Astrocyte (in vitro differentiated cells and primary cell): Measurements from ENCODE around the gene DDX60. TPM values are rescaled to one million over a fixed set of nuclear protein-coding genes. Genes with fewer than 3 reads are reported as not detected.

Experiments
- DNase-seq: peaks from one replicate; pipeline ENCODE4 v3.0.0-alpha.2; 2010; ENCODE audit warnings: low read depth
- FAIRE-seq: peaks from 2 replicates; lab custom pipeline; 2011; peaks lifted over from hg19 to GRCh38; lab: Jason Lieb, UNC
- H2AFZ ChIP-seq: 2 replicates; pipeline ENCODE4 v1.6.0; 2012; ENCODE audit warnings: low read depth, low read length, inconsistent platforms
- H3K27ac ChIP-seq: 2 replicates; pipeline ENCODE4 v1.5.1; 2011; ENCODE audit warnings: low read depth, low read length, inconsistent platforms
- H3K27me3 ChIP-seq: 2 replicates; pipeline ENCODE4 v1.6.0; 2011; ENCODE audit warnings: low read length, inconsistent platforms; ENCODE audit not compliant: insufficient read depth
- H3K36me3 ChIP-seq: 2 replicates; pipeline ENCODE4 v1.5.1; 2011; ENCODE audit warnings: low read length, inconsistent platforms; ENCODE audit not compliant: insufficient read depth
- H3K4me1 ChIP-seq: 2 replicates; pipeline ENCODE4 v1.5.1; 2011; ENCODE audit warnings: low read length, inconsistent platforms; ENCODE audit not compliant: insufficient read depth
- H3K4me2 ChIP-seq: 2 replicates; pipeline ENCODE4 v1.6.0; 2012; ENCODE audit warnings: low read length, inconsistent platforms
- H3K4me3 ChIP-seq: 2 replicates; pipeline ENCODE4 v1.5.1; 2011; ENCODE audit warnings: low read depth, mild to moderate bottlenecking, low read length, inconsistent platforms; ENCODE audit not compliant: insufficient read depth
- H3K79me2 ChIP-seq: 2 replicates; pipeline ENCODE4 v1.6.0; 2012; ENCODE audit warnings: mild to moderate bottlenecking, low read length, inconsistent platforms; ENCODE audit not compliant: insufficient read depth
- H3K9ac ChIP-seq: 2 replicates; pipeline ENCODE4 v1.6.0; 2012; ENCODE audit warnings: mild to moderate bottlenecking, low read length, inconsistent platforms
- H3K9me3 ChIP-seq: 2 replicates; pipeline ENCODE4 v1.5.1; 2012; ENCODE audit warnings: low read depth, mild to moderate bottlenecking, low read length, inconsistent platforms; ENCODE audit not compliant: insufficient read depth
- H4K20me1 ChIP-seq: 2 replicates; pipeline ENCODE4 v1.6.0; 2012; ENCODE audit warnings: low read length, inconsistent platforms; ENCODE audit not compliant: insufficient read depth
- H3K27ac Mint-ChIP-seq: one replicate; pipeline ENCODE4 v1.8.0; 2021; ENCODE audit warnings: mild to moderate bottlenecking, mixed read lengths; ENCODE audit not compliant: unreplicated experiment
- H3K27me3 Mint-ChIP-seq: one replicate; pipeline ENCODE4 v1.8.0; 2021; ENCODE audit warnings: low read depth, mixed read lengths; ENCODE audit not compliant: unreplicated experiment
- H3K36me3 Mint-ChIP-seq: one replicate; pipeline ENCODE4 v1.8.0; 2021; ENCODE audit warnings: low read depth, mixed read lengths; ENCODE audit not compliant: unreplicated experiment
- H3K4me1 Mint-ChIP-seq: one replicate; pipeline ENCODE4 v1.8.0; 2021; ENCODE audit warnings: low read depth, mixed read lengths; ENCODE audit not compliant: unreplicated experiment
- H3K4me3 Mint-ChIP-seq: one replicate; pipeline ENCODE4 v1.8.0; 2021; ENCODE audit warnings: mild to moderate bottlenecking, moderate library complexity, mixed read lengths; ENCODE audit not compliant: unreplicated experiment
- H3K9me3 Mint-ChIP-seq: one replicate; pipeline ENCODE4 v1.8.0; 2021; ENCODE audit warnings: mild to moderate bottlenecking, mixed read lengths; ENCODE audit not compliant: unreplicated experiment
- EZH2 ChIP-seq: IDR thresholded peaks from 2 replicates; pipeline ENCODE4 v1.6.1; 2012; ENCODE audit warnings: mild to moderate bottlenecking, low read length, inconsistent platforms; ENCODE audit not compliant: insufficient read depth
- total RNA-seq: library from RNA; stranded (reverse); gene quantifications from 2 replicates; pipeline ENCODE4 v1.2.1, GENCODE V29; 2021
- TF ChIP-seq, protein P1 (sequence below): IDR thresholded peaks from 2 replicates; pipeline ENCODE4 v1.5.1; 2011; ENCODE audit warnings: low read depth, mild to moderate bottlenecking, inconsistent platforms, low read length, moderate library complexity; ENCODE audit not compliant: insufficient read depth

The DDX60 gene
- total RNA-seq, 1 donor from 2014 or later = 44.0 TPM

DNA sequence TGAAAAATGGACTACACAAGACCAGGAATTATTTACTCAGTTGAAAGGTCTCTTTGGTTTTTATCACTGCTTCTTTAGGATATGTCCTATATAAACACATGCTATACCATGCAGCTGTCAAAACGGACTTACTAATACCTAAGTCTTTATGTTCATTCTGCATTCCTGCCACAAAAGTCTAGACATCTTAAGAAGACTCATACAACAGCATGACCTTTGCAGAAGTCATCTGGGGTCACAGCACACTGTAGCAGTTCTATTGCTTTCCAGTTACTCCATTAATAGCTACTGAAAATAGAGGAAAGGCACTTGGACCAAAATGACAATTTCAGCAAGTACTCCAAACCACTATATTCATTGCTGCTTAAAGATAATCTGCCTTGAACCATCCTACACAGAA lies 53.2 kb downstream of the DDX60 start:
- peaks cover 26% of the 10 kb centered on the region for H3K36me3 Mint-ChIP-seq
- no peak for FAIRE-seq
- no peaks in the 10 kb centered on the region for H3K79me2 ChIP-seq

DNA sequence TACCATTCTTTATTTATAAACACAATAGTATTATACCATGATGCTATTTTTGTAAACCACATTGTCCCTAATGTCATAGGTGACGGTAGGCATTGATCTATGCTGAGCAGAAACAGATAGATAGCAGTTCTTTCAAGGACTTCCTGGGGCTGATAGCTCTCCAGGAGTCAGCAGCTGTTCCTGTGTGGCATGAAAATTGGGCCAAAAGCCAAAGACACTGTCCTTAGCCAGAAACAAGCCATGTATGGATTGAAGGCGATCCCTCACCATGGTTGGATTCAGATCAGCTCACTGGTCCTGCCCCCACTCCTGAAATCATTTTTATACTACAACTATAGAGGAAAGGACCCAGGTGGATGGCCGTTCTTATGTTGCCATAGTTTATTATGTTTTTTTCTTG lies 53.6 kb downstream of the DDX60 start:
- no peak overlapping the region for H3K27ac ChIP-seq
- no peak overlapping the region for H3K4me2 ChIP-seq
- DNase-seq (no peak), FAIRE-seq (no peak)
- H3K4me1 ChIP-seq = no peaks in the 10 kb centered on the region
- H3K9ac ChIP-seq = no peak overlapping the region
- H2AFZ ChIP-seq = no peak overlapping the region
- TF ChIP-seq EZH2 = no peak
- TF ChIP-seq, protein P1, sequence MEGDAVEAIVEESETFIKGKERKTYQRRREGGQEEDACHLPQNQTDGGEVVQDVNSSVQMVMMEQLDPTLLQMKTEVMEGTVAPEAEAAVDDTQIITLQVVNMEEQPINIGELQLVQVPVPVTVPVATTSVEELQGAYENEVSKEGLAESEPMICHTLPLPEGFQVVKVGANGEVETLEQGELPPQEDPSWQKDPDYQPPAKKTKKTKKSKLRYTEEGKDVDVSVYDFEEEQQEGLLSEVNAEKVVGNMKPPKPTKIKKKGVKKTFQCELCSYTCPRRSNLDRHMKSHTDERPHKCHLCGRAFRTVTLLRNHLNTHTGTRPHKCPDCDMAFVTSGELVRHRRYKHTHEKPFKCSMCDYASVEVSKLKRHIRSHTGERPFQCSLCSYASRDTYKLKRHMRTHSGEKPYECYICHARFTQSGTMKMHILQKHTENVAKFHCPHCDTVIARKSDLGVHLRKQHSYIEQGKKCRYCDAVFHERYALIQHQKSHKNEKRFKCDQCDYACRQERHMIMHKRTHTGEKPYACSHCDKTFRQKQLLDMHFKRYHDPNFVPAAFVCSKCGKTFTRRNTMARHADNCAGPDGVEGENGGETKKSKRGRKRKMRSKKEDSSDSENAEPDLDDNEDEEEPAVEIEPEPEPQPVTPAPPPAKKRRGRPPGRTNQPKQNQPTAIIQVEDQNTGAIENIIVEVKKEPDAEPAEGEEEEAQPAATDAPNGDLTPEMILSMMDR = no peak
- H3K27me3 ChIP-seq = no peaks in the 10 kb centered on the region
- Mint-ChIP-seq H3K9me3 (no peaks in the 10 kb centered on the region), H3K27me3 (no peaks in the 10 kb centered on the region), H3K27ac (no peak overlapping the region), H3K4me1 (peaks cover 9% of the 10 kb centered on the region), H3K36me3 (peaks cover 22% of the 10 kb centered on the region), H3K4me3 (no peak overlapping the region)
- H3K9me3 ChIP-seq = no peaks in the 10 kb centered on the region
- H3K79me2 ChIP-seq = no peaks in the 10 kb centered on the region
- H4K20me1 ChIP-seq = no peaks in the 10 kb centered on the region
- H3K4me3 ChIP-seq = no peak overlapping the region
- no peaks in the 10 kb centered on the region for H3K36me3 ChIP-seq

More for the DNA sequence above, 53.2 kb downstream of the DDX60 start:
- H3K27ac Mint-ChIP-seq = no peak overlapping the region
- Histone ChIP-seq H3K4me2 (no peak overlapping the region), H3K4me3 (no peak overlapping the region), H3K27ac (no peak overlapping the region), H3K36me3 (no peaks in the 10 kb centered on the region), H3K4me1 (no peaks in the 10 kb centered on the region), H2AFZ (no peak overlapping the region), H3K9ac (no peak overlapping the region), H3K9me3 (no peaks in the 10 kb centered on the region), H4K20me1 (no peaks in the 10 kb centered on the region), H3K27me3 (no peaks in the 10 kb centered on the region)
- H3K4me1 Mint-ChIP-seq = peaks cover 9% of the 10 kb centered on the region
- no peak for DNase-seq
- TF ChIP-seq, protein P1 = no peak
- TF ChIP-seq EZH2 = no peak
- H3K9me3 Mint-ChIP-seq = no peaks in the 10 kb centered on the region
- H3K27me3 Mint-ChIP-seq = no peaks in the 10 kb centered on the region
- no peak overlapping the region for H3K4me3 Mint-ChIP-seq

DNA sequence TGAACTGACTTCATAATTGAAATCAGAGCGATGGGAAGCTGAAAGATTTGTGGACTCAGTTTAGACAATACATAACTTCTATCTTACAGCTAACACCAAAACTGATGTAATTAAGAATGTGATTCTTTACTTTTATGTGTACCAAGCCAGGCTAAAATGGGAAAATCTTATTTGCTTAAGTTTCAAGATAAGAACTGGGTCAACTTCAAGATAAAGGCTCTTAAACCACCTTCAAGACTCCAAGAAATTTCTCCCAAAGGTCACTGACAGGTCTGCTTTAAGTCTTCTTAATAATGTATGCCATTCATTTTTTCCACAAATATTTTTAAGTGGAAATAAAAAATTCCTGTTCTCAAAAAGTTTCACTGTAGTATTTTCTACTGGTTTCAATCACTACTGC lies 55.5 kb downstream of the DDX60 start:
- Mint-ChIP-seq H3K27ac (no peak overlapping the region), H3K36me3 (peaks cover 15% of the 10 kb centered on the region), H3K4me3 (no peak overlapping the region), H3K27me3 (no peaks in the 10 kb centered on the region), H3K9me3 (no peaks in the 10 kb centered on the region), H3K4me1 (peaks cover 9% of the 10 kb centered on the region)
- H3K4me1 ChIP-seq = no peaks in the 10 kb centered on the region
- H3K36me3 ChIP-seq = no peaks in the 10 kb centered on the region
- no peaks in the 10 kb centered on the region for H4K20me1 ChIP-seq
- no peaks in the 10 kb centered on the region for H3K79me2 ChIP-seq
- no peak overlapping the region for H3K27ac ChIP-seq
- FAIRE-seq = no peak
- no peaks in the 10 kb centered on the region for H3K27me3 ChIP-seq
- no peak overlapping the region for H3K9ac ChIP-seq
- no peak overlapping the region for H3K4me2 ChIP-seq
- H3K9me3 ChIP-seq = no peaks in the 10 kb centered on the region
- TF ChIP-seq, protein P1 = no peak
- TF ChIP-seq EZH2 = no peak
- DNase-seq = no peak
- no peak overlapping the region for H3K4me3 ChIP-seq
- no peak overlapping the region for H2AFZ ChIP-seq
